ENCODE results near the gene OR5K4.

Gene OR5K4, protein sequence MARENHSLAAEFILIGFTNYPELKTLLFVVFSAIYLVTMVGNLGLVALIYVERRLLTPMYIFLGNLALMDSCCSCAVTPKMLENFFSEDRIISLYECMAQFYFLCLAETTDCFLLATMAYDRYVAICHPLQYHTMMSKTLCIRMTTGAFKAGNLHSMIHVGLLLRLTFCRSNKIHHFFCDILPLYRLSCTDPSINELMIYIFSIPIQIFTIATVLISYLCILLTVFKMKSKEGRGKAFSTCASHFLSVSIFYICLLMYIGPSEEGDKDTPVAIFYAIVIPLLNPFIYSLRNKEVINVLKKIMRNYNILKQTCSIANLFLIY

DNA sequence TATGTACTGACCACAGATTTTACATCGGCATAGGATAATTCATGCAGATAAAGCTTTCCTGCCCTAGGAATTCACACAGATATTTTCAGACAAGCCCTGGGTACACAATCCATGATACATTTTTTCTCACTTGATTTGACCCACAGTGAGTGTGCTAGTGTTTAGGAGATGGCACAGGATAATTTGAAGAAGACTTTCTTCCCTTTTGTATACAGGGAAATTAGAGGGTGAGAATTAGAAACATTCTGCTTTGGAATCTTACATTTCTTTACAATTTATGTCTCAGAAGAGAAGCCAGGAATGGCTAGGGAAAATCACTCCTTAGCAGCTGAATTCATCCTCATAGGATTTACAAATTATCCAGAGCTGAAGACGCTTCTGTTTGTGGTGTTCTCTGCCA, at the start of gene OR5K4:
OR5K4 (plus strand) TSS at position 301 of the 400 bp plus-strand sequence; CDS start at position 301, 0 bp downstream.
- TF ChIP-seq, protein P1, sequence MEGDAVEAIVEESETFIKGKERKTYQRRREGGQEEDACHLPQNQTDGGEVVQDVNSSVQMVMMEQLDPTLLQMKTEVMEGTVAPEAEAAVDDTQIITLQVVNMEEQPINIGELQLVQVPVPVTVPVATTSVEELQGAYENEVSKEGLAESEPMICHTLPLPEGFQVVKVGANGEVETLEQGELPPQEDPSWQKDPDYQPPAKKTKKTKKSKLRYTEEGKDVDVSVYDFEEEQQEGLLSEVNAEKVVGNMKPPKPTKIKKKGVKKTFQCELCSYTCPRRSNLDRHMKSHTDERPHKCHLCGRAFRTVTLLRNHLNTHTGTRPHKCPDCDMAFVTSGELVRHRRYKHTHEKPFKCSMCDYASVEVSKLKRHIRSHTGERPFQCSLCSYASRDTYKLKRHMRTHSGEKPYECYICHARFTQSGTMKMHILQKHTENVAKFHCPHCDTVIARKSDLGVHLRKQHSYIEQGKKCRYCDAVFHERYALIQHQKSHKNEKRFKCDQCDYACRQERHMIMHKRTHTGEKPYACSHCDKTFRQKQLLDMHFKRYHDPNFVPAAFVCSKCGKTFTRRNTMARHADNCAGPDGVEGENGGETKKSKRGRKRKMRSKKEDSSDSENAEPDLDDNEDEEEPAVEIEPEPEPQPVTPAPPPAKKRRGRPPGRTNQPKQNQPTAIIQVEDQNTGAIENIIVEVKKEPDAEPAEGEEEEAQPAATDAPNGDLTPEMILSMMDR (IDR thresholded peaks at IDR 0.05; ENCODE audit: extremely low read depth, missing control alignments) = no peak
- DNase-seq (ENCODE audit: low spot score) = no peak

DNA sequence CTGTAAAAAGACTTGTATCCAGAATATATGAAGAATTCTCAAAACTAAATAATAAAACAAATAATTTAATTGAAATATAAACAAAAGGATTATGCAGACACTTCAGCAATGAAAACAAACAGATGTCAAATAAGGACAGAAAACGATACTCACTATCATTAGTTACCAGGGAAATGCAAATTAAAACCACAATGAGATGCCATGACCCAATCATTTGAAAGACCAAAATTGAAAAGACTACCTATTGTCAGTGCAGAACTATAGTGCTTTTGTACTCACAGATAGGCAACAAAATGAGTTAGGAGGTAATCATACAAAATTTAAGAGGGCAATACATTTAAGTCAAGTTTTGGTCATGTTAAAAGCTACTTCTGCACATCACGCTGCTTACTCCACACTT, 31.6 kb upstream of the OR5K4 start:
- DNase-seq (ENCODE audit: low spot score) = no peak
- TF ChIP-seq, protein P1 (IDR thresholded peaks at IDR 0.05; ENCODE audit: extremely low read depth, missing control alignments) = no peak

DNA sequence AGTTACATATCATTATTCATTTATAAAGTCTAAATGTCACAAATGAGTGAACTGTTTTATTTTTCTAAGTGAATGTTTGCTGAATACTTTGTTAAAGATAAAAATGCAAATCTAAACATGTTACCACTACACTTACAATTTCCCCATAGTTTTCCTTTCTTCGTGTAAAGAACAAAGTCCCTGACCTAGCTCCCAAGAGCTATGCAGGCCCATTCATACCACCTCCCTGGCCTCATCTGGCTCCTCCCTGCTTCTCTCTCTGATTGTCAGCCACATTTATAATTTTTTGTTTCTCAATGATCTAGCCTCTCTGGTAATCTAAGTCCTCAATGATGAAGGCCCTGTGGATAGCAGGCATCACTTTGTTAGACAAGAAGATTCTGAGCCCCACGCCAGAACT, 31.0 kb upstream of the OR5K4 start:
- TF ChIP-seq, protein P1 (IDR thresholded peaks at IDR 0.05; ENCODE audit: extremely low read depth, missing control alignments) = no peak
- no peak for DNase-seq (ENCODE audit: low spot score)

- DNase-seq (ENCODE audit: low spot score) = no peak
- TF ChIP-seq, protein P1 (IDR thresholded peaks at IDR 0.05; ENCODE audit: extremely low read depth, missing control alignments) = no peak
These were observed 30.2 kb upstream of the OR5K4 start for GRCh38 chr3:98323425-98323824.

DNA sequence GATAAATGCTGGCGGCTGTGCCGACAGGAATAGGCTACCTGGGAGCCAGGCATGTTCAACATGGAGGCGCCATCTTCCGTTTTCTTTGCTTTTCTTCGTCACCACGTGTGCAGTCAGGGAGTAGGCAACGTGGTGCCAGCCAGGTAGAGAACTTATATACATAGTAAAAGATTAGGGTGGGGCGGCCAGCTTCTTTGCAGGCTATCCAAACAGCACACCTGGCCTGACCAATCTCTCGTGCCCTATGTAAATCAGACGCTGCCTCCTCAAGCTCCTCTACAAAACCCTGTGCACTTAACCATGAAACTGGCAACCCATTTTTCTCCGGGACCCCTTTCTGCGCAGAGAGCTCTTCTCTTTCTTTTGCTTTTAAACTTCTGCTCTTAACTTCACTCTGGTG, 28.6 kb upstream of the OR5K4 start:
- TF ChIP-seq, protein P1 (IDR thresholded peaks at IDR 0.05; ENCODE audit: extremely low read depth, missing control alignments) = no peak
- no peak for DNase-seq (ENCODE audit: low spot score)

GRCh38 chr3:98326105-98326893, 27.4 kb upstream of the OR5K4 start:
- no peak for DNase-seq (ENCODE audit: low spot score)
- TF ChIP-seq, protein P1 (IDR thresholded peaks at IDR 0.05; ENCODE audit: extremely low read depth, missing control alignments) = no peak

- TF ChIP-seq, protein P1 (IDR thresholded peaks at IDR 0.05; ENCODE audit: extremely low read depth, missing control alignments) = no peak
- peak; percentile 4 for DNase-seq (ENCODE audit: low spot score)
These were observed 26.7 kb upstream of the OR5K4 start for GRCh38 chr3:98326945-98327344.
